GM12878 (cell line): ENCODE measurements around the gene SNX32. TPM values are rescaled to one million over a fixed set of nuclear protein-coding genes. Genes with fewer than 3 reads are reported as not detected.

Source experiments
- ATAC-seq: fragments of 200-7000 bp; cut with Tn5 transposase; 3 replicates; pipeline ENCODE4 v1.9.1; 2020; ENCODE audit warnings: mild to moderate bottlenecking, moderate library complexity
- BruUV-seq: library from RNA; stranded (reverse); fragments of 400-500 nt; replicated peaks from 2 replicates; lab custom pipeline; 2021; lab: Mats Ljungman, UMichigan
- CTCF ChIA-PET: fragments of 300-600 bp; sonication (Branson Sonifier 250); formaldehyde crosslinking; extraction: SDS; loops from one replicate; lab custom pipeline; 2021; ENCODE audit warnings: inconsistent platforms; lab: Yijun Ruan, JAX
- POLR2A ChIA-PET: fragments of 350-600 bp; formaldehyde crosslinking; extraction: SDS; loops from one replicate; lab custom pipeline; 2021; ENCODE audit warnings: inconsistent platforms; lab: Charles Lee
- RAD21 ChIA-PET: fragments of 300-600 bp; sonication (Branson Sonifier 250); formaldehyde crosslinking; loops from one replicate; lab custom pipeline; 2023; ENCODE audit warnings: antibody characterized with exemption; ENCODE audit not compliant: unreplicated experiment; lab: Charles Lee
- SMC1A ChIA-PET: fragments of 300-600 bp; sonication (Branson Sonifier 250); formaldehyde crosslinking; loops from one replicate; lab custom pipeline; 2023; ENCODE audit not compliant: unreplicated experiment, uncharacterized antibody; lab: Charles Lee
- DNase-seq: peaks from one replicate; pipeline ENCODE4 v3.0.0-alpha.2; 2011; ENCODE audit warnings: low read depth, low spot score
- FAIRE-seq: peaks from 3 replicates; lab custom pipeline; 2011; peaks lifted over from hg19 to GRCh38; lab: Jason Lieb, UNC
- H2AFZ ChIP-seq: 2 replicates; pipeline ENCODE4 v1.6.0; 2011; ENCODE audit warnings: low read depth, low read length, control low read depth; ENCODE audit not compliant: control insufficient read depth
- H3K27ac ChIP-seq: 2 replicates; pipeline ENCODE4 v1.5.1; 2011; ENCODE audit warnings: control low read depth; ENCODE audit not compliant: control insufficient read depth, insufficient read depth
- H3K27me3 ChIP-seq, 2 experiments: replicated peaks in 1 of 2; 2 replicates each; pipeline versions ENCODE4 v1.6.0 to v1.6.1; 2011; ENCODE audit warnings: low read length in 1 of 2; ENCODE audit not compliant: control insufficient read depth in 2 of 2, insufficient read depth in 2 of 2
- H3K36me3 ChIP-seq, 2 experiments: 2 replicates each; pipeline ENCODE4 v1.5.1; 2011; ENCODE audit warnings: low read length in 1 of 2; ENCODE audit not compliant: control insufficient read depth in 2 of 2, insufficient read depth in 2 of 2
- H3K4me1 ChIP-seq: 2 replicates; pipeline ENCODE4 v1.6.1; 2011; ENCODE audit warnings: mild to moderate bottlenecking, low read length, moderate library complexity, mixed read lengths; ENCODE audit not compliant: control insufficient read depth, insufficient read depth
- H3K4me2 ChIP-seq: 2 replicates; pipeline ENCODE4 v1.6.0; 2011; ENCODE audit warnings: control low read depth; ENCODE audit not compliant: control insufficient read depth, insufficient read depth
- H3K4me3 ChIP-seq: fragments of 200-600 bp; sonication (generic); 2 replicates; pipeline ENCODE4 v1.5.1; 2016
- H3K79me2 ChIP-seq: 2 replicates; pipeline ENCODE4 v1.6.0; 2011; ENCODE audit warnings: low read length; ENCODE audit not compliant: control insufficient read depth, insufficient read depth
- H3K9ac ChIP-seq: 2 replicates; pipeline ENCODE4 v1.8.0; 2011; ENCODE audit warnings: low read length, control low read depth, mixed read lengths; ENCODE audit not compliant: control insufficient read depth, insufficient read depth
- H3K9me3 ChIP-seq: replicated peaks from 3 replicates; pipeline ENCODE4 v1.5.1; 2011; ENCODE audit warnings: mild to moderate bottlenecking, low read length; ENCODE audit not compliant: control insufficient read depth, insufficient read depth
- H4K20me1 ChIP-seq: 2 replicates; pipeline ENCODE4 v1.6.0; 2011; ENCODE audit not compliant: control insufficient read depth, insufficient read depth
- BCL3 ChIP-seq: IDR thresholded peaks from 2 replicates; pipeline ENCODE4 v1.6.1; 2011; ENCODE audit warnings: borderline replicate concordance, low read depth, mild to moderate bottlenecking, moderate library complexity, low read length; ENCODE audit not compliant: insufficient read depth, poor library complexity, severe bottlenecking
- JUND ChIP-seq: IDR thresholded peaks from 2 replicates; pipeline ENCODE4 v1.6.1; 2012; ENCODE audit warnings: low read depth, mild to moderate bottlenecking, low read length, improper control_type of control experiment, moderate library complexity
- NFYB ChIP-seq: IDR thresholded peaks from 2 replicates; pipeline ENCODE4 v1.6.1; 2011; ENCODE audit warnings: low read depth, mild to moderate bottlenecking, low read length, improper control_type of control experiment, moderate library complexity; ENCODE audit not compliant: insufficient read depth
- POLR2A ChIP-seq: IDR thresholded peaks from 2 replicates; pipeline ENCODE4 v1.6.1; 2011; ENCODE audit warnings: low read depth, mild to moderate bottlenecking, low read length
- POLR2AphosphoS5 ChIP-seq: IDR thresholded peaks from 2 replicates; pipeline ENCODE4 v1.6.1; 2011; ENCODE audit warnings: mild to moderate bottlenecking, low read length, inconsistent platforms
- POU2F2 ChIP-seq: IDR thresholded peaks from 3 replicates; pipeline ENCODE4 v1.6.1; 2011; ENCODE audit warnings: low read depth, mild to moderate bottlenecking, low read length, borderline replicate concordance
- SREBF1 ChIP-seq: IDR thresholded peaks from 2 replicates; pipeline ENCODE4 v1.6.1; 2012; ENCODE audit warnings: mild to moderate bottlenecking, low read length
- TARDBP ChIP-seq: IDR thresholded peaks from 2 replicates; pipeline ENCODE4 v1.6.1; 2016; ENCODE audit warnings: borderline replicate concordance
- ZNF274 ChIP-seq: IDR thresholded peaks from one replicate; pipeline ENCODE4 v1.8.0; 2011; ENCODE audit not compliant: insufficient read length, insufficient read depth
- ZNF384 ChIP-seq: IDR thresholded peaks from 2 replicates; pipeline ENCODE4 v1.6.1; 2012; ENCODE audit warnings: low read depth, mild to moderate bottlenecking, low read length, improper control_type of control experiment, borderline replicate concordance
- ZZZ3 ChIP-seq: IDR thresholded peaks from 2 replicates; pipeline ENCODE4 v1.6.1; 2011; ENCODE audit warnings: low read depth; ENCODE audit not compliant: control insufficient read depth, insufficient read length
- WGBS: methylation state at CpG from one replicate; pipeline ENCODE4 v1.1.6; 2016; ENCODE audit warnings: low lambda C conversion rate; ENCODE audit not compliant: insufficient replicate concordance, insufficient coverage; ENCODE audit errors: missing lambda C conversion rate; 5-methylcytosine and 5-hydroxymethylcytosine counted together
- in situ Hi-C: fragments of 300-500 bp; cut with MboI; formaldehyde crosslinking; loops from 9 replicates; pipeline ENCODE4 v1.14.3; 2018; ENCODE audit warnings: mixed read lengths
- intact Hi-C: fragments of 100-400 bp; cut with micrococcal nuclease; formaldehyde crosslinking; loops from one replicate; pipeline ENCODE4 v1.14.2; 2022; ENCODE audit not compliant: unreplicated experiment
- polyA plus RNA-seq, 11 experiments: library from polyadenylated mRNA; depleted of rRNA in 4 of 11; unstranded in 6 of 11; stranded (reverse) in 5 of 11; fragments of >200 nt; fragmentation: Nextera tagmentation in 4 of 11; fragmentation: Illumina TruSeq in 1 of 11; extraction: Ambion mirVana in 4 of 11; extraction: Trizol in 1 of 11; gene quantifications; 1 replicate in 1 of 11; 2 replicates in 10 of 11; pipeline versions ENCODE4 v1.2.1 to v1.2.3, GENCODE V29; 2011 to 2016; ENCODE audit warnings: inconsistent platforms in 2 of 11, missing spikeins in 2 of 11, low read depth in 1 of 11
- total RNA-seq, 4 experiments: library from RNA; depleted of rRNA in 3 of 4; stranded (reverse); fragments of >200 nt in 3 of 4; fragmentation: Illumina TruSeq in 1 of 4; extraction: Trizol in 1 of 4; gene quantifications; 2 replicates each; pipeline versions ENCODE4 v1.2.1 to v1.2.3, GENCODE V29; 2013 to 2021
- TF ChIP-seq, protein P1 (sequence below): fragments of 150-350 bp; IDR thresholded peaks from 2 replicates; pipeline ENCODE4 v1.6.1; 2014; ENCODE audit warnings: mild to moderate bottlenecking, low read depth, low read length
- TF ChIP-seq, protein P2 (sequence below): IDR thresholded peaks from 2 replicates; pipeline ENCODE4 v1.6.1; 2012; ENCODE audit warnings: improper control_type of control experiment, low read depth, low read length; ENCODE audit not compliant: insufficient replicate concordance

Gene SNX32
- total and polyA plus RNA-seq, 10 of the 15 experiments (the other 5 are each of a cell fraction or from before 2014, with no cell fraction given): 0.04 to 1.5 (median 0.11) TPM; not detected in 1

GRCh38 chr11:65851811-65852507, 18.2 kb downstream of the SNX32 start (continued):
- TF ChIP-seq BCL3 (peak; percentile 8), ZNF274 (no peak), JUND (no peak), SREBF1 (no peak), POLR2AphosphoS5 (peak; percentile 81), NFYB (no peak)
- TF ChIP-seq, protein P1, sequence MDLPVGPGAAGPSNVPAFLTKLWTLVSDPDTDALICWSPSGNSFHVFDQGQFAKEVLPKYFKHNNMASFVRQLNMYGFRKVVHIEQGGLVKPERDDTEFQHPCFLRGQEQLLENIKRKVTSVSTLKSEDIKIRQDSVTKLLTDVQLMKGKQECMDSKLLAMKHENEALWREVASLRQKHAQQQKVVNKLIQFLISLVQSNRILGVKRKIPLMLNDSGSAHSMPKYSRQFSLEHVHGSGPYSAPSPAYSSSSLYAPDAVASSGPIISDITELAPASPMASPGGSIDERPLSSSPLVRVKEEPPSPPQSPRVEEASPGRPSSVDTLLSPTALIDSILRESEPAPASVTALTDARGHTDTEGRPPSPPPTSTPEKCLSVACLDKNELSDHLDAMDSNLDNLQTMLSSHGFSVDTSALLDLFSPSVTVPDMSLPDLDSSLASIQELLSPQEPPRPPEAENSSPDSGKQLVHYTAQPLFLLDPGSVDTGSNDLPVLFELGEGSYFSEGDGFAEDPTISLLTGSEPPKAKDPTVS: no peak
- TF ChIP-seq, all 136 proteins: peak for 4

DNA sequence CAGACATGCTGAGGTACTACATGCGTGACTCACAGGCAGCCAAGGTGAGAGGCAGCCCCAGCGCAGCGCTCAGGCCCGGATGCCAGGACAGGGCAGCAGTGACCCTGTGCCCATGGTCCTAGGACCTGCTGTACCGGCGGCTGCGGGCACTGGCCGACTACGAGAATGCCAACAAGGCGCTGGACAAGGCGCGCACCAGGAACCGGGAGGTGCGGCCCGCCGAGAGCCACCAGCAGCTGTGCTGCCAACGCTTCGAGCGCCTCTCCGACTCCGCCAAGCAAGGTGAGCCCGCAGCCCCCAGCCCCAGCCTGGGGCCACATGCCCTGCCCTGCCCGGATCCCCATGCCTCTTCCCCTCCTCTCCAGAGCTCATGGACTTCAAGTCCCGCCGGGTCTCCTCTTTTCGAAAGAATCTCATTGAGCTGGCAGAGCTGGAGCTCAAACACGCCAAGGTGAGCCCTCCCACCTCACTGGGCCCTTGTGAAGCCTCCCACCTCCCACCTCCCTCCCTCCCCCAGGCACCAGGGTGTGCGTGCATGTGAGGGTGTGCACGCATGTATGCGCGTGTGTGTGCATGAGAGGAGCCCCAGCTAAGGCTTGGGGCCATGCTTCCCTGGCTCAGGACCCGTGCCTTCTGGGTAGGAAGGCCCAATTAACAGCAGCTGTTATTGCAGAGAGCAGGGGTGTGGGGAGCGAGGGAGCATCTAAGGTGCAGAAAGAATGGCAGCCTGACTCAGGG, 18.9 kb downstream of the SNX32 start:
- no peak overlapping the region for H2AFZ ChIP-seq
- POLR2A ChIA-PET: interaction anchor here (1.1 kb wide), 1 partner anchor 147 kb away, joined by 4 read pairs; no protein-coding TSS in a partner anchor
- CTCF ChIA-PET: interaction anchor here (0.5 to 3.8 kb wide), 6 partner anchors 10 to 318 kb away, joined by 3 to 17 read pairs (median 4); no protein-coding TSS in a partner anchor
- H3K27ac ChIP-seq: no peak overlapping the region
- SMC1A ChIA-PET: no interaction called here
- intact Hi-C loops (no loop called here), in situ Hi-C loops (loop anchor here (25.0 kb wide), 1 partner anchor 1615 kb away; the partner anchor contains the start of genes DNAJC4, FKBP2, NUDT22 and PPP1R14B)
- FAIRE-seq (no peak), ATAC-seq (no peak), DNase-seq (no peak)
- H4K20me1 ChIP-seq: peaks cover 24% of the 10 kb centered on the region
- H3K27me3 ChIP-seq: no peaks in the 10 kb centered on the region
- no TSS peak for BruUV-seq
- H3K4me2 ChIP-seq: no peak overlapping the region
- no peak overlapping the region for H3K4me3 ChIP-seq
- over 99% methylated on average over 28 of the region's 33 CpGs for WGBS
- H3K9ac ChIP-seq: no peak overlapping the region
- RAD21 ChIA-PET: no interaction called here
- H3K4me1 ChIP-seq: peaks cover 10% of the 10 kb centered on the region
- H3K79me2 ChIP-seq: peaks cover 38% of the 10 kb centered on the region
- peaks cover 2% of the 10 kb centered on the region; the same call in 2 of the 3 replicates for H3K9me3 ChIP-seq
- peaks cover 32 to 41% of the 10 kb centered on the region in 2 experiments; a peak in 3 of 4 replicates for H3K36me3 ChIP-seq
- TF ChIP-seq ZNF384 (no peak), ZZZ3 (no peak), POLR2A (peak; percentile 83), POU2F2 (0 out of 3 replicates have a peak, but pooled peaks have one; percentile 10), TARDBP (no peak)
- TF ChIP-seq, protein P2, sequence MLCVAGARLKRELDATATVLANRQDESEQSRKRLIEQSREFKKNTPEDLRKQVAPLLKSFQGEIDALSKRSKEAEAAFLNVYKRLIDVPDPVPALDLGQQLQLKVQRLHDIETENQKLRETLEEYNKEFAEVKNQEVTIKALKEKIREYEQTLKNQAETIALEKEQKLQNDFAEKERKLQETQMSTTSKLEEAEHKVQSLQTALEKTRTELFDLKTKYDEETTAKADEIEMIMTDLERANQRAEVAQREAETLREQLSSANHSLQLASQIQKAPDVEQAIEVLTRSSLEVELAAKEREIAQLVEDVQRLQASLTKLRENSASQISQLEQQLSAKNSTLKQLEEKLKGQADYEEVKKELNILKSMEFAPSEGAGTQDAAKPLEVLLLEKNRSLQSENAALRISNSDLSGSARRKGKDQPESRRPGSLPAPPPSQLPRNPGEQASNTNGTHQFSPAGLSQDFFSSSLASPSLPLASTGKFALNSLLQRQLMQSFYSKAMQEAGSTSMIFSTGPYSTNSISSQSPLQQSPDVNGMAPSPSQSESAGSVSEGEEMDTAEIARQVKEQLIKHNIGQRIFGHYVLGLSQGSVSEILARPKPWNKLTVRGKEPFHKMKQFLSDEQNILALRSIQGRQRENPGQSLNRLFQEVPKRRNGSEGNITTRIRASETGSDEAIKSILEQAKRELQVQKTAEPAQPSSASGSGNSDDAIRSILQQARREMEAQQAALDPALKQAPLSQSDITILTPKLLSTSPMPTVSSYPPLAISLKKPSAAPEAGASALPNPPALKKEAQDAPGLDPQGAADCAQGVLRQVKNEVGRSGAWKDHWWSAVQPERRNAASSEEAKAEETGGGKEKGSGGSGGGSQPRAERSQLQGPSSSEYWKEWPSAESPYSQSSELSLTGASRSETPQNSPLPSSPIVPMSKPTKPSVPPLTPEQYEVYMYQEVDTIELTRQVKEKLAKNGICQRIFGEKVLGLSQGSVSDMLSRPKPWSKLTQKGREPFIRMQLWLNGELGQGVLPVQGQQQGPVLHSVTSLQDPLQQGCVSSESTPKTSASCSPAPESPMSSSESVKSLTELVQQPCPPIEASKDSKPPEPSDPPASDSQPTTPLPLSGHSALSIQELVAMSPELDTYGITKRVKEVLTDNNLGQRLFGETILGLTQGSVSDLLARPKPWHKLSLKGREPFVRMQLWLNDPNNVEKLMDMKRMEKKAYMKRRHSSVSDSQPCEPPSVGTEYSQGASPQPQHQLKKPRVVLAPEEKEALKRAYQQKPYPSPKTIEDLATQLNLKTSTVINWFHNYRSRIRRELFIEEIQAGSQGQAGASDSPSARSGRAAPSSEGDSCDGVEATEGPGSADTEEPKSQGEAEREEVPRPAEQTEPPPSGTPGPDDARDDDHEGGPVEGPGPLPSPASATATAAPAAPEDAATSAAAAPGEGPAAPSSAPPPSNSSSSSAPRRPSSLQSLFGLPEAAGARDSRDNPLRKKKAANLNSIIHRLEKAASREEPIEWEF: no peak
